Muscle layer of colon (tissue), 2 donors: ENCODE data around the gene CDK6.

Experiments
- H3K27ac ChIP-seq: one replicate; pipeline ENCODE4 v1.7.0; 2013; ENCODE audit warnings: low read depth, mild to moderate bottlenecking, low read length, moderate library complexity
- H3K27me3 ChIP-seq, 2 donors: one replicate each; pipeline ENCODE4 v1.7.0; 2013; ENCODE audit warnings: low read length in 2 of 2, mild to moderate bottlenecking in 2 of 2; ENCODE audit not compliant: insufficient read depth in 2 of 2, control insufficient read depth in 1 of 2
- H3K36me3 ChIP-seq: one replicate; pipeline ENCODE4 v1.7.0; 2013; ENCODE audit warnings: mild to moderate bottlenecking, low read length; ENCODE audit not compliant: insufficient read depth
- H3K4me1 ChIP-seq: one replicate; pipeline ENCODE4 v1.7.0; 2013; ENCODE audit warnings: mild to moderate bottlenecking, low read length; ENCODE audit not compliant: insufficient read depth
- H3K4me3 ChIP-seq, 2 donors: one replicate each; pipeline ENCODE4 v1.7.0; 2013; ENCODE audit warnings: low read length in 2 of 2, low read depth in 1 of 2, mild to moderate bottlenecking in 1 of 2, moderate library complexity in 1 of 2
- H3K9ac ChIP-seq: one replicate; pipeline ENCODE4 v1.7.0; 2013; ENCODE audit warnings: low read length
- H3K9me3 ChIP-seq: one replicate; pipeline ENCODE4 v1.7.0; 2013; ENCODE audit warnings: mild to moderate bottlenecking, low read length
- donor health status: abdominal sarcoma.
- donor health status: Adenocarcinoma of cecum.

The CDK6 gene

GRCh38 chr7:92799446-92800211 lies 36.7 kb downstream of the CDK6 start:
- Histone ChIP-seq H3K9me3 (no peaks in the 10 kb centered on the region), H3K4me3 (no peak overlapping the region), H3K9ac (no peak overlapping the region), H3K27ac (no peak overlapping the region), H3K4me1 (peaks cover 33% of the 10 kb centered on the region), H3K27me3 (no peaks in the 10 kb centered on the region), H3K36me3 (no peaks in the 10 kb centered on the region)

GRCh38 chr7:92798517-92799249 lies 37.7 kb downstream of the CDK6 start:
- Histone ChIP-seq H3K4me1 (peaks cover 40% of the 10 kb centered on the region), H3K27ac (no peak overlapping the region)

GRCh38 chr7:92797693-92798092 lies 38.7 kb downstream of the CDK6 start:
- Histone ChIP-seq H3K9me3 (no peaks in the 10 kb centered on the region), H3K27ac (no peak overlapping the region), H3K36me3 (no peaks in the 10 kb centered on the region), H3K4me3 (no peak overlapping the region), H3K4me1 (peaks cover 43% of the 10 kb centered on the region), H3K9ac (no peak overlapping the region), H3K27me3 (no peaks in the 10 kb centered on the region)

More at GRCh38 chr7:92798517-92799249, 37.7 kb downstream of the CDK6 start:
- H3K4me3 ChIP-seq = no peak overlapping the region
- no peaks in the 10 kb centered on the region for H3K27me3 ChIP-seq
- no peak overlapping the region for H3K9ac ChIP-seq
- H3K36me3 ChIP-seq = no peaks in the 10 kb centered on the region
- H3K9me3 ChIP-seq = no peaks in the 10 kb centered on the region

GRCh38 chr7:92797284-92797683 lies 39.1 kb downstream of the CDK6 start:
- Histone ChIP-seq H3K27ac (peak overlapping the region; percentile 7), H3K36me3 (no peaks in the 10 kb centered on the region), H3K9me3 (no peaks in the 10 kb centered on the region), H3K9ac (no peak overlapping the region), H3K4me1 (peaks cover 40% of the 10 kb centered on the region), H3K27me3 (no peaks in the 10 kb centered on the region), H3K4me3 (no peak overlapping the region)

GRCh38 chr7:92794831-92795230 lies 41.5 kb downstream of the CDK6 start:
- Histone ChIP-seq H3K9me3 (no peaks in the 10 kb centered on the region), H3K27me3 (no peaks in the 10 kb centered on the region), H3K4me1 (peaks cover 48% of the 10 kb centered on the region), H3K27ac (no peak overlapping the region), H3K4me3 (no peak overlapping the region), H3K36me3 (no peaks in the 10 kb centered on the region), H3K9ac (no peak overlapping the region)

- H3K9me3 ChIP-seq = no peaks in the 10 kb centered on the region
- H3K36me3 ChIP-seq = no peaks in the 10 kb centered on the region
- H3K4me3 ChIP-seq = no peak overlapping the region
- no peak overlapping the region for H3K9ac ChIP-seq
- H3K4me1 ChIP-seq = peaks cover 48% of the 10 kb centered on the region
- H3K27me3 ChIP-seq = no peaks in the 10 kb centered on the region
- H3K27ac ChIP-seq = no peak overlapping the region
Observed at GRCh38 chr7:92794391-92794790, 42.0 kb downstream of the CDK6 start.

- Histone ChIP-seq H3K4me3 (no peak overlapping the region), H3K9me3 (no peaks in the 10 kb centered on the region), H3K36me3 (no peaks in the 10 kb centered on the region), H3K27me3 (no peaks in the 10 kb centered on the region), H3K4me1 (peaks cover 48% of the 10 kb centered on the region), H3K9ac (no peak overlapping the region), H3K27ac (no peak overlapping the region)
Observed at GRCh38 chr7:92793656-92794205, 42.6 kb downstream of the CDK6 start.

- H3K9me3 ChIP-seq = no peaks in the 10 kb centered on the region
- no peak overlapping the region for H3K27ac ChIP-seq
- no peaks in the 10 kb centered on the region for H3K27me3 ChIP-seq
- H3K9ac ChIP-seq = no peak overlapping the region
- peaks cover 36% of the 10 kb centered on the region for H3K4me1 ChIP-seq
- no peak overlapping the region for H3K4me3 ChIP-seq
- H3K36me3 ChIP-seq = no peaks in the 10 kb centered on the region
Observed at GRCh38 chr7:92790992-92791391, 45.4 kb downstream of the CDK6 start.

GRCh38 chr7:92788559-92789183 lies 47.7 kb downstream of the CDK6 start:
- Histone ChIP-seq H3K4me3 (no peak overlapping the region), H3K27ac (no peak overlapping the region), H3K27me3 (no peaks in the 10 kb centered on the region), H3K9ac (no peak overlapping the region), H3K36me3 (no peaks in the 10 kb centered on the region), H3K4me1 (peaks cover 24% of the 10 kb centered on the region), H3K9me3 (no peaks in the 10 kb centered on the region)

GRCh38 chr7:92785923-92786322 lies 50.5 kb downstream of the CDK6 start:
- no peak overlapping the region for H3K27ac ChIP-seq
- H3K4me3 ChIP-seq = no peak overlapping the region
- peaks cover 29% of the 10 kb centered on the region for H3K4me1 ChIP-seq
- no peaks in the 10 kb centered on the region for H3K9me3 ChIP-seq
- H3K36me3 ChIP-seq = no peaks in the 10 kb centered on the region
- H3K9ac ChIP-seq = no peak overlapping the region
- no peaks in the 10 kb centered on the region for H3K27me3 ChIP-seq

- H3K9me3 ChIP-seq = no peaks in the 10 kb centered on the region
- no peaks in the 10 kb centered on the region for H3K27me3 ChIP-seq
- no peak overlapping the region for H3K4me3 ChIP-seq
- H3K4me1 ChIP-seq = peaks cover 28% of the 10 kb centered on the region
- H3K36me3 ChIP-seq = no peaks in the 10 kb centered on the region
- no peak overlapping the region for H3K9ac ChIP-seq
- H3K27ac ChIP-seq = no peak overlapping the region
Observed at GRCh38 chr7:92784935-92785334, 51.4 kb downstream of the CDK6 start.
